DND-41 (cell line): ENCODE data around the gene SLIT1.

ENCODE experiments used
- CTCF ChIP-seq: IDR thresholded peaks from 2 replicates; pipeline ENCODE4 v1.5.1; 2012; ENCODE audit warnings: borderline replicate concordance, low read length, moderate library complexity, mild to moderate bottlenecking; ENCODE audit not compliant: poor library complexity, severe bottlenecking; ENCODE audit errors: extremely low read depth
- EZH2 ChIP-seq: IDR thresholded peaks from 3 replicates; pipeline ENCODE4 v1.6.1; 2012; ENCODE audit warnings: borderline replicate concordance, low read depth, mild to moderate bottlenecking, moderate library complexity, low read length, inconsistent platforms; ENCODE audit not compliant: severe bottlenecking

- TF ChIP-seq CTCF, result no peak
- no peak for TF ChIP-seq EZH2
These were observed 138.0 kb downstream of the SLIT1 start for GRCh38 chr10:97047788-97048187.
